HepG2 (cell line): ENCODE results near the gene NDUFB10. TPM values are rescaled to one million over a fixed set of nuclear protein-coding genes. Genes with fewer than 3 reads are reported as not detected.

ENCODE experiments used
- ATF2 ChIP-seq: sonication (generic); formaldehyde crosslinking; IDR thresholded peaks from 2 replicates; pipeline ENCODE4 v1.4.0; 2020; ENCODE audit warnings: missing genetic modification reagents
- CEBPB ChIP-seq: IDR thresholded peaks from 2 replicates; pipeline ENCODE4 v1.6.1; 2011; ENCODE audit warnings: low read depth, low read length, improper control_type of control experiment, borderline replicate concordance
- KLF13 ChIP-seq: sonication (generic); formaldehyde crosslinking; IDR thresholded peaks from 2 replicates; pipeline ENCODE4 v1.4.0; 2020; ENCODE audit warnings: mild to moderate bottlenecking, missing genetic modification reagents
- MAX ChIP-seq: IDR thresholded peaks from 2 replicates; pipeline ENCODE4 v1.6.1; 2012; ENCODE audit warnings: inconsistent platforms
- PHB2 ChIP-seq: fragments of 450-650 bp; IDR thresholded peaks from 2 replicates; pipeline ENCODE4 v1.6.1; 2018; ENCODE audit not compliant: partially characterized antibody
- POGZ ChIP-seq: sonication (generic); formaldehyde crosslinking; IDR thresholded peaks from 2 replicates; pipeline ENCODE4 v1.4.0; 2020; ENCODE audit warnings: mild to moderate bottlenecking, missing genetic modification reagents
- POLR2AphosphoS5 ChIP-seq: IDR thresholded peaks from 2 replicates; pipeline ENCODE4 v1.6.1; 2012; ENCODE audit warnings: low read depth, low read length
- SNAPC5 ChIP-seq: sonication (generic); formaldehyde crosslinking; IDR thresholded peaks from 2 replicates; pipeline ENCODE4 v1.8.1; 2023; ENCODE audit warnings: mild to moderate bottlenecking, missing genetic modification reagents, borderline replicate concordance
- SP5 ChIP-seq: IDR thresholded peaks from 2 replicates; pipeline ENCODE4 v1.6.1; 2016; ENCODE audit warnings: low read depth, borderline replicate concordance
- ZBTB42 ChIP-seq: sonication (generic); formaldehyde crosslinking; IDR thresholded peaks from 2 replicates; pipeline ENCODE4 v1.5.0; 2020; ENCODE audit warnings: mild to moderate bottlenecking, missing genetic modification reagents
- ZNF318 ChIP-seq: sonication (generic); formaldehyde crosslinking; IDR thresholded peaks from 2 replicates; pipeline ENCODE4 v1.4.0; 2020; ENCODE audit warnings: mild to moderate bottlenecking, missing genetic modification reagents
- ZNF609 ChIP-seq: sonication (generic); formaldehyde crosslinking; IDR thresholded peaks from 2 replicates; pipeline ENCODE4 v1.4.0; 2020; ENCODE audit warnings: mild to moderate bottlenecking, missing genetic modification reagents, borderline replicate concordance
- ZNF780A ChIP-seq: sonication (generic); formaldehyde crosslinking; IDR thresholded peaks from 2 replicates; pipeline ENCODE4 v1.8.0; 2022; ENCODE audit warnings: mild to moderate bottlenecking, missing genetic modification reagents, moderate library complexity
- polyA plus RNA-seq, 8 experiments: library from polyadenylated mRNA; depleted of rRNA in 3 of 8; stranded (reverse) in 7 of 8; unstranded in 1 of 8; fragments of >200 nt; fragmentation: Illumina TruSeq in 4 of 8; extraction: Trizol in 4 of 8; gene quantifications; 2 replicates each; pipeline versions ENCODE4 v1.2.1 to v1.2.3, GENCODE V29; 2011 to 2016; ENCODE audit warnings: low read depth in 4 of 8, missing spikeins in 1 of 8, mixed read lengths in 1 of 8; ENCODE audit not compliant: insufficient read depth in 1 of 8
- total RNA-seq, 5 experiments: library from RNA; depleted of rRNA; stranded (reverse); fragments of >200 nt; fragmentation: Illumina TruSeq; extraction: Trizol; gene quantifications; 2 replicates each; pipeline ENCODE4 v1.2.3, GENCODE V29; 2016; ENCODE audit warnings: low read depth in 1 of 5

Gene NDUFB10
- total and polyA plus RNA-seq, 2 of the 13 experiments (the other 11 are each of a cell fraction or from before 2014, with no cell fraction given): 68.6 to 157 TPM

- TF ChIP-seq ZNF318: no peak
- TF ChIP-seq KLF13 (CRISPR knock-in tag): 0 out of 2 replicates have a peak, but pooled peaks have one; percentile 57
- peak; percentile 75 for TF ChIP-seq CEBPB
- no peak; the same call in 1 of the 2 replicates for TF ChIP-seq SP5
- TF ChIP-seq MAX: peak; percentile 35
- no peak; the same call in 1 of the 2 replicates for TF ChIP-seq ZNF609
- TF ChIP-seq SNAPC5 (CRISPR knock-in tag): no peak
- TF ChIP-seq ZNF780A (CRISPR knock-in tag): no peak
- 0 out of 2 replicates have a peak, but pooled peaks have one; percentile 40 for TF ChIP-seq ATF2
- TF ChIP-seq ZBTB42 (CRISPR knock-in tag): 0 out of 2 replicates have a peak, but pooled peaks have one; percentile 64
- TF ChIP-seq POLR2AphosphoS5: peak; percentile 12; the same call in 1 of the 2 replicates
- TF ChIP-seq POGZ: peak; percentile 25; the same call in 1 of the 2 replicates
- TF ChIP-seq PHB2: no peak
Observed at GRCh38 chr16:1983544-1984346, 24.4 kb downstream of the NDUFB10 start, which contains the start of gene GFER (continued).
